GM23248 (cell line): ENCODE results near the gene CENPM. TPM values are rescaled to one million over a fixed set of nuclear protein-coding genes. Genes with fewer than 3 reads are reported as not detected.
A peak's percentile ranks its signal among the peaks of the same experiment; 100 is the strongest.

Source experiments
- DNase-seq: peaks from one replicate; pipeline ENCODE4 v3.0.0-alpha.2; 2015
- H2AFZ ChIP-seq: fragments of 200-600 bp; sonication (generic); 2 replicates; pipeline ENCODE4 v1.6.1; 2016; ENCODE audit warnings: antibody characterized with exemption
- H3F3A ChIP-seq: fragments of 200-600 bp; sonication (generic); 2 replicates; pipeline ENCODE4 v1.6.1; 2016; ENCODE audit warnings: mild to moderate bottlenecking, antibody characterized with exemption, mixed run types; ENCODE audit not compliant: insufficient read depth
- H3K27ac ChIP-seq: fragments of 200-600 bp; sonication (generic); 2 replicates; pipeline ENCODE4 v1.5.1; 2016; ENCODE audit warnings: mild to moderate bottlenecking
- H3K27me3 ChIP-seq: fragments of 200-600 bp; sonication (generic); replicated peaks from 2 replicates; pipeline ENCODE4 v1.6.1; 2016; ENCODE audit warnings: mild to moderate bottlenecking; ENCODE audit not compliant: insufficient read depth
- H3K36me3 ChIP-seq: fragments of 200-600 bp; sonication (generic); 2 replicates; pipeline ENCODE4 v1.6.1; 2016; ENCODE audit warnings: low read depth, mild to moderate bottlenecking
- H3K4me1 ChIP-seq: fragments of 200-600 bp; sonication (generic); 2 replicates; pipeline ENCODE4 v1.6.1; 2016; ENCODE audit warnings: mild to moderate bottlenecking; ENCODE audit not compliant: insufficient read depth
- H3K4me2 ChIP-seq: fragments of 200-600 bp; sonication (generic); one replicate; pipeline ENCODE4 v1.6.1; 2016; ENCODE audit warnings: mild to moderate bottlenecking; ENCODE audit not compliant: unreplicated experiment
- H3K4me3 ChIP-seq: fragments of 200-600 bp; sonication (generic); 2 replicates; pipeline ENCODE4 v1.5.1; 2016; ENCODE audit warnings: mild to moderate bottlenecking
- H3K79me2 ChIP-seq: fragments of 200-600 bp; sonication (generic); 2 replicates; pipeline ENCODE4 v1.6.1; 2016; ENCODE audit warnings: mild to moderate bottlenecking; ENCODE audit not compliant: insufficient read depth
- H3K9ac ChIP-seq: fragments of 200-600 bp; sonication (generic); 2 replicates; pipeline ENCODE4 v1.6.1; 2016; ENCODE audit warnings: mild to moderate bottlenecking
- H3K9me2 ChIP-seq: fragments of 200-600 bp; sonication (generic); 2 replicates; pipeline ENCODE4 v1.6.1; 2016; ENCODE audit warnings: mixed run types, mild to moderate bottlenecking, moderate library complexity; ENCODE audit not compliant: insufficient read depth
- H3K9me3 ChIP-seq: fragments of 200-600 bp; sonication (generic); one replicate; pipeline ENCODE4 v1.6.1; 2017; ENCODE audit warnings: low read depth
- H4K20me1 ChIP-seq: fragments of 200-600 bp; sonication (generic); 2 replicates; pipeline ENCODE4 v1.6.0; 2016; ENCODE audit not compliant: insufficient read depth
- EZH2 ChIP-seq: fragments of 200-600 bp; sonication (generic); IDR thresholded peaks from 2 replicates; pipeline ENCODE4 v1.6.1; 2018; ENCODE audit warnings: antibody characterized with exemption, mild to moderate bottlenecking; ENCODE audit not compliant: insufficient read depth, poor library complexity, severe bottlenecking
- EZH2phosphoT487 ChIP-seq: fragments of 200-600 bp; sonication (generic); IDR thresholded peaks from 2 replicates; pipeline ENCODE4 v1.6.1; 2018; ENCODE audit warnings: antibody characterized with exemption, moderate library complexity, mild to moderate bottlenecking, low read depth; ENCODE audit not compliant: insufficient read depth
- WGBS, 2 experiments: methylation state at CpG; one replicate each; pipeline ENCODE4 v1.1.6; 2015 to 2017; ENCODE audit warnings: low lambda C conversion rate in 2 of 2, low coverage in 1 of 2; ENCODE audit errors: missing lambda C conversion rate in 2 of 2; 5-methylcytosine and 5-hydroxymethylcytosine counted together
- in situ Hi-C: fragments of 300-500 bp; cut with MboI; formaldehyde crosslinking; loops from 2 replicates; pipeline ENCODE4 v1.15.0; 2020
- polyA plus RNA-seq: library from polyadenylated mRNA; unstranded; fragments of >200 nt; fragmentation: Nextera tagmentation; extraction: Ambion mirVana; gene quantifications from 2 replicates; pipeline ENCODE4 v1.2.1, GENCODE V29; 2016
- total RNA-seq: library from RNA; depleted of rRNA; stranded (reverse); fragments of >200 nt; shearing (Covaris generic); gene quantifications from 2 replicates; pipeline ENCODE4 v1.2.3, GENCODE V29; 2014

CENPM gene
- total and polyA plus RNA-seq, 2 experiments from 2014 or later, result 5.7 to 18.9 TPM

DNA sequence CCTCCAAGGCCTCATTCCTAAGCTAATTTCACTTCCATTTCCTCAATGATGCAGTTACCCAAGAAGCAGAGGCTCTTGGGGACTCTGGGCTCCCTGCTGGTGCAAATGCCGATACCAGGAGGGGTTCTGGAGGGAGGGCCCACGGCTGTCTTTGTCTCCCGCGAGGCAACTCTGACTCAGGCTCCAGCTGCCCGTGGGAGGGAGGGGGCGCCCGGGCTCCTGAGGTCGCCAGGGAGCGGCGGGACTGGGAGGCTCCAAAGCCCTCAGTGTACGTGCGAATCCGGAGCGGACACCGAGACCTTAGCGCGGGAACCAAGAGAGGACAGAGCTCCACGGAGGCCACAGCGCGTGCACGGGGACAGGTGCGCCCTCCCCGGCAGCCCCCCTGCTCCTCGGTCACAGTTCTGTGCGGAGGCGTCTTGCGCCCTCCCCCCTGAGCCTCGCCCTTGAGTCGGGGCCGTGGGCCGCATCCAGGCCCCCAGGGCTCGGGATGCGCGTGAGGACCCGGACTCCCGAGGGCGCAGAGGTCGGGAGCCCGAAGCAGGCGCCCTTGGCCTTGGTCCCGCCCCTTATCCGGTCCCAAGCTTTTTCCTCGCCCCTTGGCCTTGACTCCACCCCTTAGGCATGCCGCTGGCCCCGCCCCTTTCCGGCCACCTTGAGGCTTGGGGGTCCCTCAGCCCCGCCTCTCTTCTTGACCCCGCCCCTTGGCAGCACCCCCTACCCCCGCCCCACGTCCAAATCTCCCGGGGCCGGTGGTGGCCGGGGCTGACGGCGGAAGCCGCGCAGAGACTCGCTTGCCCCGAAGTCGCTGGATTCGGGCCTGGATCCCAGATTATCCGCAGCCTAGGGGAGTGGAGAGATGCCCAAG lies 27.4 kb downstream of the CENPM start:
- in situ Hi-C loops, result no loop called here
- peak overlapping the region; percentile 67 for H3K4me2 ChIP-seq
- H3K79me2 ChIP-seq, result no peaks in the 10 kb centered on the region
- H3K36me3 ChIP-seq, result no peaks in the 10 kb centered on the region
- TF ChIP-seq EZH2, result no peak
- no peak for TF ChIP-seq EZH2phosphoT487
- 0 out of 2 replicates have a peak, but pooled peaks cover 12% of the 10 kb centered on the region for H3F3A ChIP-seq
- no peaks in the 10 kb centered on the region for H3K4me1 ChIP-seq
- WGBS, 2 experiments, result 6 to 7% methylated on average over 43 to 51 of the region's 62 CpGs
- peak overlapping the region; percentile 82 for H2AFZ ChIP-seq
- H3K9ac ChIP-seq, result no peak overlapping the region
- peaks cover 23% of the 10 kb centered on the region for H3K27me3 ChIP-seq
- no peaks in the 10 kb centered on the region for H4K20me1 ChIP-seq
- no peaks in the 10 kb centered on the region for H3K9me2 ChIP-seq
- no peaks in the 10 kb centered on the region for H3K9me3 ChIP-seq
- DNase-seq, result peak; percentile 62
- peak overlapping the region; percentile 64 for H3K4me3 ChIP-seq
- no peak overlapping the region for H3K27ac ChIP-seq

DNA sequence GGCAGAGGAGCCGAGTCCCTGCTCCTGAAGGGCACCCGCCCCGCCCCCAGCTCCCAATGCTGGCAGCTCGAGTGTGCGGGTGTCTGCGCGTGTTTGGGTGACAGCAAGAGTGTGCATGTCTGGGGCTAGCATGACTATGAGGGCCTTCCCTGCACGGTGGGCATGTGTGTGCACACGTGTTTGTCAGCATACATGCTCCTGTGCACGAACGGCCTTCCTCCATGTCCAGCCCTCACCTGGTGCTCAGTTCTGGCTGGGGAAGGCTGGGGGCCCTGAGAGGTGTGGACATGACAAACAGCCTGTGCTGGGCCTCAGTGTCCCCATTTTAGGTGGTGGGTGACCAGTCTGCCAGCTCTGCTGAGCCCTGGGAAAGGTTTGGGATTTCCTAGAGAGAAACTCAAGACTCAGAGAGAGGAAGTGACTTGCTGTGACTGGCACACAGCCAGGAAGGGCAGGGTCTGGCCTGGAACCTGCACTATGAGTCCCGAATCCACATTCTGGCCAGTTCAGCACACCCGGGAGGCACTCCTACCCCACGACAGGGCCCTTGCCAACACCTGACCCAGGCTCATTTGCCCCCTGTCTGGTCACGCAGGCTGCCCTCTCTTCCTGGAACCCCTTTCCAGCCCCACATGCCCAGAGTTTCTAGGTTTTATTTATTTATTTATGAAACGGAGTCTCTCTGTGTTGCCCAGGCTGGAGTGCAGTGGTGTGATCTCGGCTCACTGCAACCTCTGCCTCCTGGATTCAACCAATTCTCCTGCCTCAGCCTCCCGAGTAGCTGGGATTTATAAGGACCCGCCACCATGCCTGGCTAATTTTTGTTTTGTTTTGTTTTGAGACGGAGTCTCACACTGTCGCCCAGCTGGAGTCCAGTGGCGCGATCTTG lies 28.8 kb downstream of the CENPM start:
- H3K36me3 ChIP-seq, result no peaks in the 10 kb centered on the region
- in situ Hi-C loops, result no loop called here
- no peaks in the 10 kb centered on the region for H3K79me2 ChIP-seq
- H3K9ac ChIP-seq, result no peak overlapping the region
- no peaks in the 10 kb centered on the region for H3K9me3 ChIP-seq
- 0 out of 2 replicates have a peak, but pooled peaks cover 12% of the 10 kb centered on the region for H3F3A ChIP-seq
- DNase-seq, result peak; percentile 37
- no peaks in the 10 kb centered on the region for H4K20me1 ChIP-seq
- no peak overlapping the region for H3K4me2 ChIP-seq
- peaks cover 28% of the 10 kb centered on the region for H3K27me3 ChIP-seq
- H3K9me2 ChIP-seq, result no peaks in the 10 kb centered on the region
- no peak overlapping the region for H2AFZ ChIP-seq
- no peak overlapping the region for H3K4me3 ChIP-seq
- TF ChIP-seq EZH2phosphoT487 (no peak), EZH2 (no peak)
- no peaks in the 10 kb centered on the region for H3K4me1 ChIP-seq
- WGBS, 2 experiments, result 70 to 73% methylated on average over 20 to 23 of the region's 23 CpGs
- no peak overlapping the region for H3K27ac ChIP-seq

DNA sequence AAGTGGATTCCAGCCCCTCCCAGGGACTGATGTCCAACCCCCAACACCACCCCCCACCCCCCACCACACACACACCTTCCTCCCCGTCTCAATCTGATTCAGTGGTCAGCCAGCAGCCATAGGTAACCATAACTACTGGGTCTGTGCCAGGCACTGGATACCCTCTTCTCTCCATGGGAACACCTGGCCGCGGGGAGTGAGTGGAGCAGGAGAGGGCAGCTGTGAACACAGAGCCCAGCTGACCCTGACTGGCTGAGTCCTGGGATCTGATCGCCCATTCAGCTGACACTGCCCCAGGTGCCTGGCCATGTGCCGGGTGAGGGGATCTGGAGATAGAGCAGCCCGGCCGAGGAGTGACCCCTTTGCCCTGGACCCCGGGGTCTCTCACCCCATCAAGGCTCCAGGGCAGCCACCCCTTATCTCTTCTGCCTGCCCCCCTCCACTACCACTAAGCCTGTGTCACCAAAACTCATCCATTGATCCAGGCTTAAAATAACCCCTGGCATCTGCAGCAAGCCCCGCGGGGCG lies 29.5 kb downstream of the CENPM start:
- TF ChIP-seq EZH2phosphoT487 (no peak), EZH2 (no peak)
- Histone ChIP-seq H3K4me3 (no peak overlapping the region), H3K36me3 (no peaks in the 10 kb centered on the region), H3K27ac (no peak overlapping the region), H3F3A (0 out of 2 replicates have a peak, but pooled peaks cover 12% of the 10 kb centered on the region), H2AFZ (no peak overlapping the region), H3K4me1 (no peaks in the 10 kb centered on the region), H4K20me1 (no peaks in the 10 kb centered on the region), H3K9me3 (no peaks in the 10 kb centered on the region), H3K9ac (no peak overlapping the region), H3K9me2 (no peaks in the 10 kb centered on the region), H3K4me2 (no peak overlapping the region), H3K79me2 (no peaks in the 10 kb centered on the region), H3K27me3 (peaks cover 35% of the 10 kb centered on the region)
- no peak for DNase-seq
- 57 to 60% methylated on average over 11 of the region's 11 CpGs for WGBS, 2 experiments
- in situ Hi-C loops, result no loop called here

DNA sequence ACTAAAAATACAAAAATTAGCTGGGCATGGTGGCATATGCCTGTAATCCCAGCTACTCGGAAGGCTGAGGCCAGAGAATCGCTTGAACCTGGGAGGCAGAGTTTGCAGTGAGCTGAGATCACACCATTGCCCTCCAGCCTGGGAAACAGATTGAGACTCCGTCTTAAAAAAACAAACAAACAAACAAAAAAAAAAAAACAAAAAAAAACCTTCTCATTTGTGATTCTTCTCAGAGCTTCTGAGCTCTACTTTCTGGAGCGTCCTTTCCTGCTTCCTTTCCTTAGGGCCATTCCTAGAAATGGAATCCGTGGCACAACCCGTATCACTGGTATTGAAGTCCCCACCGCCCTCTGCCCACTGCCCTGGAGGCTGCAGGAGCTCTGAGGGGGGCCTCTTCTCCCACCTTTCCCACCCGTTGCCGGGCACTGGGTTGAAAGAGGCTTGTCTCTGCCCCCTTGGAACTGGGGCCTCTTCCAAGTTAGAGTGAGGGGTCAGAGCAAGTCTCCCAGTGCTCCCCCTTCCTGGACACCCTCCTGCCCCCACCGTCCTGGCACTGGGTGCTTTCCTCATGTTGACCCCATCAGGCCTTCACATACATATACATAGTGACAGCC lies 30.1 kb downstream of the CENPM start:
- 32 to 35% methylated on average over 10 of the region's 10 CpGs for WGBS, 2 experiments
- Histone ChIP-seq H3K79me2 (no peaks in the 10 kb centered on the region), H3K9me2 (no peaks in the 10 kb centered on the region), H3K9ac (no peak overlapping the region), H3F3A (0 out of 2 replicates have a peak, but pooled peaks cover 12% of the 10 kb centered on the region), H3K27me3 (peaks cover 41% of the 10 kb centered on the region), H4K20me1 (no peaks in the 10 kb centered on the region), H2AFZ (no peak overlapping the region), H3K27ac (no peak overlapping the region), H3K9me3 (no peaks in the 10 kb centered on the region), H3K4me2 (no peak overlapping the region), H3K4me3 (no peak overlapping the region), H3K36me3 (no peaks in the 10 kb centered on the region), H3K4me1 (no peaks in the 10 kb centered on the region)
- in situ Hi-C loops, result no loop called here
- DNase-seq, result no peak
- TF ChIP-seq EZH2 (no peak), EZH2phosphoT487 (no peak)
